ENCODE results near the gene AGPAT2. TPM values are rescaled to one million over a fixed set of nuclear protein-coding genes. Genes with fewer than 3 reads are reported as not detected.
"Not testable (repeated sequence)": the region's sequence is repeated elsewhere in the genome, so short reads cannot be mapped to it uniquely, and the experiment has no call there.

AGPAT2 gene
- total RNA-seq, 1 experiment from 2014 or later = 167 TPM

DNA sequence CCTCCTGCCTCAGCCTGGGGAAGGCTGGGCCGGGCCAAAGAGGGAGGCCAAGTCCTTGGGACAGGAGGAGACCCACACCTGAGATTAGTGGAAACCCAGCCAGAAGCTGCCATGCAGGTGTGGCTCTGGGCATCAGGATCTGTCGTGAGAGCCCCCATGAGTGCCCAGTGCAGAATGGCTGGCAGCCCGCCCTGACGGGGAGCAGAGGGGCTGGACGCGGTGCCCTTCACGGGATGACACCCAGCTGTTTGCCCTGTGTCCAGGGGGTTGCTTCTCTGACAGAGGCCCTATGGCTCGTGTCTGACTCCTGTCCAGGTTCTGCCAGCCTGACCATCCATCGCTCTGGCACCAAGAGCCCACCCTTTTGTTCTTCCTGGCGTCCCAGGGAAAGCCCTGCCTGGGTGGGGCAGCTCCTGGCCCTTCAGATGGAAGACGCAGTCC, 33.7 kb upstream of the AGPAT2 start:
- no peak for DNase-seq (ENCODE audit: low spot score)

DNA sequence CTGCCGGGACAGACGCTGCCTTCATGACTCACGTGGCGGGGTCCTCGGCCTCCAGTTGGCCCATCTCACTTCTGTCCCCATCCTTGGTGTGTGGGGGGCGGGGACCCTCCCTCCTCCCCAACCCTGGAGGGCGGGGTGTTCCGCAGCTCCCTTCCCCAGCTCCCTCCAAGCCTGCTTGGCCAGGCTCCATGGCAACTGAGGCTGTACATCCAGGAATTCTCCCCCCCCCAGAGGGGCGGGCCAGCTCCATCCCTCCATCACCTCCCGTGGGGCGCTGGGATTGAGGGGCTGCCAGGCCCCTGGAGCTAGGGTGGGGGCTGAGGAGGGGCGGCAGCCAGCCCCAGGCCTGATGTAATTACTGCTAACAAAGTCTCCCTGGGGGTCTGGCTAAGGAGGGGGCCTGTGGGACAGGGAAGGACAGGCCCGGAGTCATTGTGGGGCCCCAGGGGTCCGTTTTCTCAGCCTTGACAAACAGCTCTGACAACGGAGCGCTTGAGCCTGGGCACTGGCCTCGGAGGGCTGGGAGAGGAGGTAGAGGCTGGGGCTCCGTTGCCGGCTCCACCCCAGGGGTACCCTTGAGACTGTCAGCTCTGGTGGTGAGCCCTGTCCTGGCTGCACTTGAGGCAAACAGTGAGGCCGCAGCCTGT, 33.1 kb upstream of the AGPAT2 start:
- no peak for DNase-seq (ENCODE audit: low spot score)

DNA sequence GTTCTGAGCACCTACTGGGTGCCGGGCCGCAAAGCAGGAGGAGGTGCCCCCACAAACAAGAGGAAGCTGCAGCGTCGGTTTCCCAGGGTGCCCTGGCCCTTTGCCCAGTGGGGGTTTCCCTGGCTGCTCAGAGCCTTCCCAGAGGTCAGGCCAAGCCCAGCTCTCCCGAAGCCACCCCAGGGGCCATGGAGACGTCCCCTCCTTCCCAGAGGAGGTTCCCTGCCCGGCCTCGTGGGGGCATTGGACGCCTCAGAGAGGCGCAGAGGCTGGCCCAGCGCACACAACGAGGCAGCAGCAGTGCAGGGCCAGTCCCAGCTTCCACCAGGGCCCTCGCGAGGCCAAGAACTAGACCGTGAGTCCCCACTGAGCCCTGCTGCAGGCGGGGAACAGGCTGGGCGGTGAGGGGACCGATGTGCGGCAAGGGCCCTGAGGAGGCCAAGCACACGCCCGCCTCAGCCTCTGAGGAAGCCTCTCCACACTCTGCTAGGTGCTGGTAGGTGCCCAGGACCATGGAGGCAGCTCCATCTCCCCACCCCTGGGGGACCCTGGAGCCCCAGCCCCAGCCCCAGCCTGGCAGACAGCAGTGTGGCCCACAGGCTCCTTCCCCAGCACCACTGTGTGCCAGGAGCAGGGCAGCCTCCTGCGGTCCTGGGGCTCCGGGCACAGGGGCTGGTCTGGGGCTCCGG, 32.1 kb upstream of the AGPAT2 start:
- no peak for DNase-seq (ENCODE audit: low spot score)

DNA sequence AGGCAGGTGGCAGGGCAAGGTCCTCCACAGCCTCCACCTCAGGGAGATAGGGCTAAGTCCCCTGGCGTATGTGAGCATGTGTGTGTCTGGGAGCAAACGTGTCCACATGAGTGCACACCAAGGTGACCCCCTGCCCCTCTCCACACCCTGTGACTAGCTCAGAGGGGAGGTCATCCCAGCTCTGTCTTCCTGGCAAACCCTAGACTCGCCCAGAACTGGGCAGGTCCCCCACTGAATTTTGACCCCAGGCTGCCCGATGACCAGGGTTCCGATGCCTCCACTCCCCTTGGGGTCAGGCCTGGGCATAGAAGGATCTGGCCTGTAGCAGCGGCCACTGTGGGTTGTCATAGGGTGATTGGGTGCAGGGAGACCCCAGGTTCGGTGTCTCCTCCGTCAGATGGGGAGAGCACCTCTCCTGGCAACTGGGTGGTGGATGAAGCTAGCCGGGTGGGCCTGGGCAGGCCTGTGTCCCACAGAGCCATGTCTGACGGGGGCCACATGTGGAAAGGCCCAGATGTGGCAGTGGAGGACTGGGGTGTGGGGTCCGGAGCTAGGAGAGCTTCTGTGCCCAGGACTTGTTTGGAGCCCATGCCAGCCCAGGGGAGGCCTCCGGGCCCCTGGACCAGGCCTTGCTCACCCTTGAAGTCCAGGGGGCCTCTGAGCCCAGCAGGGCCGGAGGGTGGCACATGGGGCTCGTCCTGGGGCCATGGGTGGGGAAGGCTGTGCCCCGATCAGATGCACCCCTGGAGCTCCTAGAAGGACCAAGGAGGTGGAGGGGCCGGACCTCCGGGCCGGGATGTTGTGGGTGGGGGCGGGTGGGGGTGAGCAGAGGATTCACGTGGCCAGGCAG, 31.3 kb upstream of the AGPAT2 start:
- DNase-seq (ENCODE audit: low spot score) = no peak

DNA sequence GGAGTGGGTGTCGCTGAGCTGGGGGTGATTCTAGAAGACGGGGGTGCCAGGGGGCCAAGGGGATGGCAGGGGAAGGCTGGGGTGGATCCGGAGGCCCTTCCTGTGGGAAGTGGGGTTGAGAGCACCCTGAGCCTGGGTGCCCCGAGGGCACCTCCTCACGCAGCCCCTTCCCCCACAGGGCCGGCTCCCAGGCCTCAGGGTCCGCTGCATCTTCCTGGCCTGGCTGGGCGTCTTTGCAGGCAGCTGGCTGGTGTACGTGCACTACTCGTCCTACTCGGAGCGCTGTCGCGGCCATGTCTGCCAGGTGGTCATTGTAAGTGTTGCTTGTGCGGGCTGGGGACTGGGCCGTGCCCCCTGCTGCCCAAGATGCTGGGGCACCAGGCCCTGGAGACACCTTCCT, 30.1 kb upstream of the AGPAT2 start:
- DNase-seq (ENCODE audit: low spot score) = no peak

DNA sequence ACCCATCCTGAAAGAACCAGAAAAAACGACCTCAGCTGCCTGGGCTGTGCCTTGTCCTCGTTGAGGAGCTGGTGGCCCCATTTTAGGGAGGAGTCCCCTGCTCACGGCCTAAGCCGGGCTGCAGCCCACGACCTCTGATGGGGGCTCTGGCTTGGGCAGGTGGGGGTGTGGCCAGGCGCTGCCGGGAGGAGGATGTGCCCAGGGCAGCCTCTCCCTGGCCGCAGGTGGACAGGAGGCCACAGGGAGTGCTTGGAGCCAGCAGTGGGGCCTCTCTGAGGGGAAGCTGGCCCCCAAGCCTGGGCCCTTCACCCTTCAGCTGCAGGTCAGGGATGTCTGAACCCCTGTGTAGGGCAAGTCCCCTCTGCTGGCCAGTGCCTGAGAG, 27.6 kb upstream of the AGPAT2 start:
- no peak for DNase-seq (ENCODE audit: low spot score)

DNA sequence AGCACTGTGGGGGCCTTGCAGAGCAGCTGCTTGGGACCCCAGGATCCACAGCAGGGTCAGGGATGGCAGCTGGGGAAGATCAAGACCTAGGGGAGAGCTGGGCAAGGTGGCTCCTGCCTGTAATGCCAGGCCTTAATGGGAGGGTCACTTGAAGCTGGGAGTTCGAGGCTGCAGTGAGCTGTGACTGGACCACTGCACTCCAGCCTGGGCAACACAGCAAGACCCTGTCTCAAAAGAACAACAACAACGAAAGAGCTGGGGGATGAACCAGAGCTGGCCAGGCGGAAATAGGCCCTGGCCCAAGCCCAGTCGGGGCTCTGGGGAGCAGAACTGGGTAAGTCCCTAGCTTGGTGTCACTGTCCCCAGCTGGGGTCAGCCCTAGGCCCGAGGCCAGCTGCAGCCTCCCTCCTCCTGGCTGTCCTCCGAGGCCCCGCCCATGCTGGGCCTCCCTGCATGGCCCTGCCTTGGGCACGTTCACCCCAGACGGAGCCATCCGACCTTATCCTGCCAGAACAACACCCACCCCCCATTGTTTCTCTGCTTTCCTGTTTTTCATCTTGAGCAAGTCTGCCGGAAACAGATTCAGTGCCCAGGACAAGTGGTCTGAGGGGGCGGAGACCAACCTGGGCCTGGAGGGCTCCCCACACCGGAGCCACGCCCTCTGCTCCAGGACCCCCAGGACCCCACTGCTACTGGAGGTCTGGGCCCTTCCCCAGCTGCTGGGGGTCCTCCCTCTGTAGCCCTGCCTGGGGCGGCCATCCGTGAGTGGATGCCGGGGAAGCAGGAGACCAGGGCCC, 27.0 kb upstream of the AGPAT2 start:
- no peak for DNase-seq (ENCODE audit: low spot score)

DNA sequence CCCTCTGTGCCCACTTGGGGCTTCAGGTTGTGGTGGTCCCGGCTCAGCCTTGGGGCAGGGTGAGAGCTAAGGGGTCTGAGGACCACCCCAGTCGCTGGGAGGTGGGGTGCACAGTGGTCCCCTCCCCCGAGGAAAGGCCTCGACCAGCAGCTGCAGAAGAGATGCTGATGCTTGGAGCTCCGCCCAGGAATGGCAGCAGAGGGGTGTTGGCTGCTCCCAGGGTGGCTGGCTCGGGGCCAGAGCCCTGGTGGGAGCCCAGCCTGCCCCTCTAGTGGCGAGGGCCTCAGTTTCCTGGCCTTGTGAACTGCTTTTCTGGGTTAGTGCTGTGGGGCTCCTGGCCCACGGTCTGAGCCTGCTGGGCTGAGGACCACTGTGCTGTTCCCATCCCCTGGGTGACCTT, 26.3 kb upstream of the AGPAT2 start:
- no peak for DNase-seq (ENCODE audit: low spot score)

DNA sequence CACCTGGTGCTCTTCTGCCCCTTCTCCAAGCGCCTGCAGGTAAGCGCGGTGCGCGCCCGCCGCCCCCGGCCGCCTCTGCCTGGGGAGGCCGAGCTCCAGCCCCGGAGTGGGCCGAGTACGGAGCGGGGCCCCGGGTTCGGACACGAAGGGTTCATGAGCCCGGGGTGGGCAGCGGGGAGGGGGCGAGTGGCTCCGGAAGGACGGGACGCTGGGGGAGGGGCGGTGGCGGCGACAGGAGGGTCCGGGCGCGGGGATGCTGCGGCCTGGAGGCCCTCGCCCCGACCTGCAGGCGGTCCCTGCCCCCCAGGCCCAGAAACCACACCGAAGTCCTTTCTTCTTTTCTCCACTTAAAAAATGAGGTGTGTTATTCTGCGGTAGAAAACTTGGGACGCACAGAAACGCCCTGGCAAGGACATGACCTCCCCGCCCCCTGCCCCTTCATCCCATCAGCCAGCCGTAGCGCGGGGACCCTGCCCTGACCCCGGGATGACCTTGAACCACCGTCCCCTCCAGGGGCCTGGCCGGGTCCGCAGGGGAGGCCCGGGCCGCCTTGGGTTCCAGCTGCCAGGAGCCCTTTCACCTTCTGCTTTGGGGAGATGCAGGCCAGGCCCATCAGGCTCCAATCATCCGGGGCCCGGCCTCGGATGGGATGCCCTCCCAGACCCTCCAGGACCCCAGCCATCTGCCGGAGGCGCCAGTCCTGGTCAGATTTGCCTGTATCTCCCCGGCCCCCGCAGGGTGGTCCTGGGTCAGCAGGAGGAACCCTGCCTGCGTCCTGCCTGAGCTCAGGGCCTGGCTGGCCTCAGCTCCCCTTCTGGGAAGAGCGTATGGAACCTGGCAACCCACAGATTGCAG, 25.7 kb upstream of the AGPAT2 start:
- DNase-seq (ENCODE audit: low spot score) = no peak

DNA sequence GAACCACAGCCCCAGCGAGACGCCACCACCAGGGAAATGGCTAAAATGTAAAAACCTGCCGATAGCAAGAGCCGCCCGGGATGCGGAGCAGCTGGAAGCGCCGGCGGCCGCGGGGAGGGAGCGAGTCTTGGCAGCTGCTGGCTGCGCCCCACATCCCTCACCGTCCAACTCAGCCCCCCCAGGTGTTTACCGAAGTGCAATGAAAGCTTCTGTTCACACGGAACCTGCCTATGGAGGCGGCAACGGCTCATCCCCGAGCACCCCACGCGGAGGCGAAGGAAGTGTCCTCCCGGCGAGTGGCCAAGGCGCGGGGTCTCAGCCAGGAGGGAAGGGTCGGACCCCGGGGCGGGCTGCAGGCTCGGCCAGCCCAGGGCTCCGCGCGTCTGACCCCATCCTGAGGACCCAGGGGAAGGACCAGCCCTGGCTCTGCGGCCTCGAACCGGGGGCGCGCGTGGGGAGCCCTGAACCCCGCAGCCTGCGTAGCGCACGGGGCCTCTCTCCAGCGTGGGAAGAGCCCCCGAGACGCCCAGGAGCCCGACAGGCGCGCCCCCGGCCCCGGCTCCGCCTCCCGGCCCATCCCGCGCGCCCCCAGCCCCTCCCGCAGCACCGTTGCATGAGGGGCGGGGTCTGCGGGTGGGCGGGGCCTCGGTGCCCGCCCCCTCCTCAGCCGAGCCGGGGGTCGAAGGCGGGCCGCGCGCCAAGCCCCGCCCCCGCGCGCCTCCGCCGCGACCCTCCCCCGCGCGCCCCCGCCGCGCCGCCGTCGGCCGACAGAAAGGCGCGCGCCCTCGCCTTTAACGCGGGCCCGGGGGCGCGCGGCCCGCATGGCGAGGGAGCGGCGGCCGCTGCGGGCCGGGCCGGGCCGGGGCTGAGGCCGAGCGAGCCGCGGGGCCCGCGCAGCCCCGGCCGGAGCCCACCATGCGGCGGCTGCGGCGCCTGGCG, 24.8 kb upstream of the AGPAT2 start, which contains the start of gene DIPK1B:
TSS of gene DIPK1B (plus strand) at position 822 of the 939 bp plus-strand sequence. CDS start at position 916, 94 bp downstream.
- DNase-seq (ENCODE audit: low spot score) = no peak

DNA sequence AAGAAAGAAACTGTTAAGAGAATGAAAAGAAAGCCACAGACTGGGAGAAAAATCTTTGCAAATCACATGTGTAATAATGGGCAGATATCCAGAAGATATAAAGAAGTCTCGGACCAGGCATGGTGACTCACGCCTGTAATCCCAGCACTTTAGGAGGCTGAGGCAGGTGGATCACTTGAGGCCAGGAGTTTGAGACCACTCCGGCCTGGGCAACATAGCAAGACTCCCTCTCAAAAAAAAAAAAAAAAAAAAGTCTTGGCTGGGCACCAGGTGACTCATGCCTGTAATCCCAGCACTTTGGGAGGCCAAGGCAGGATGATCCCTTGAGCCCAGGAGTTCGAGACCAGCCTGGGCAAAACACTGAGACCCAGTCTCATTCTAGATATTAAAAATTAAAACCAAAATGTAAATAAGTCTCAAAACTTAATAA, 24.0 kb upstream of the AGPAT2 start:
- DNase-seq (ENCODE audit: low spot score) = not testable (repeated sequence)

DNA sequence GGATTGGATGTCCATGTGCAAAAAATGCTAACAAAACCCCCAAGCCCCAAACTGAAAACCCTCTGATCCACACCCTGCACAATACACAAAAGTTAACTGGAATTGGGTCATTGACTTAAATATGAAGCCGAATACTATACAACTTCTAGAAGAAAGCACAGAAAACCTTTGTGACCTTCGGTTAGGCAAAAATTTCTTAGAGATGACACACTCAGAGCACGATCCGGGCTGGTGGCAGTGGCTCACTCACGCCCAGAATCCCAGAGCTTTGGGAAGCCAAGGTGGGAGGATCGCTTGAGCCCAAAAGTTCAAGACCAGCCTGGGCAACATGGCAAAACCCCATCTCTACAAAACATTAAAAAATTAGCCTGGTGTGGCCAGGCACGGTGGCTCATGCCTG, 23.3 kb upstream of the AGPAT2 start:
- DNase-seq (ENCODE audit: low spot score) = no peak

DNA sequence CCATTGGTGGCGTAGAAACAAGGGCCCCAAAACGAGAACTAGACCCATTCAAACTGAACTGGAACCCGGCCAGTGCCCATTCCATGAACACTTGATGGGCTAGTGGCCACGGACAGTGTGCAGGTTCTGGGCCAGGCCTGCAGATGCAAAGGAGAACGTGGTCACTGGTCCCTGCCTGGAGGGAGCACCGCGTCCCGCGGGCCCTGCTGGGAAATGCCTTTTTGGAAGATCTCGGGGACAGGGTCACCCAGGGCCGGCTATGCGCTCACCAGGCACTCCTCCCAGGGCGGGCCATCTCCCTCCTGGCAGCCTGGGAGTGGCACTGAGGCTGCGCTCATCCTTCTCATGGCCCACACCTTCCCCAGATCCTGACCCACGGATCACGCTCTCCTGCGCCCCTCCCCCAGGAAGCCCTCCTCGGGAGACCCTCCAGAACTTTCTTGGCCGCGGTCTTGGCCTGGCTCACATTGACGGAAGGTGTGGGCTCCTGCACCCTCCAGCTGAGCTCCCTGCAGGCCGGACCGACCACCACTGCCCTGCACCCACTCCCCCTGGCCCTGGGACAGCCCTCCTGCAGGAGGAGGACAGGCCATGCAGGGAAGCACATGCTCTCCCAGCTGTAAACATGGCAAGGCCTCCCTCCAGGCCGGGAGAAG, 22.3 kb upstream of the AGPAT2 start:
- DNase-seq (ENCODE audit: low spot score) = no peak

DNA sequence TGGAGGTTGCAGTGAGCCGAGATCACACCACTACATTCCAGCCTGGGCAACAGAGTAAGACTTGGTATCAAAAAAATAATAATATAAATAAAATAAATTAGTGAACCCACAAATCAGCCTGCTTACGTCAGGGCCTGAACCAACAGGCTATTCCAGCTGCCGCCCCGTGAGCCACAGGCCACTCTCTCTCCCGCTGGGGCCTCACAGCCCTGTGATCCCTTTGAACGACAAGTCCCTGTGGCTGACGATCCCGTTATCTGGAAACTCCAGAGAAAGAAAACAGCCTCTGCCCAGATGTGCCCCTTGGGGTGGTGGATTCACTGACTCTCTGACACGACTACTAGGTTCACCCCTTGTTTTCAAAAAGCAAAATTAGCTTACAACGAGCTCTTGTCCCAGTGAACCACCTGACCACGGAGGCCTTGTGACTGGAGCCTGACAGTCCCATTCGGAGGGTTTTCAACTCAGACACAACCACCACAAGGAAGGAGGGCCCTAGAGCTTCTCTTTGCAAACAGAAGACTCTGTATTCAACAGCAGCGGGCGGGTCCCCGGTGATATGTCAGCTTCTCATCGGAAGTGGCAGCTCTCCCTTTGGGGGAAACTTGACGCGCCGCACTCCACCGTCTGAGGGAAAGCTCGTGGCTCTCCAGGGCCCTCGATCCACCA, 20.7 kb upstream of the AGPAT2 start:
- DNase-seq (ENCODE audit: low spot score) = no peak

DNA sequence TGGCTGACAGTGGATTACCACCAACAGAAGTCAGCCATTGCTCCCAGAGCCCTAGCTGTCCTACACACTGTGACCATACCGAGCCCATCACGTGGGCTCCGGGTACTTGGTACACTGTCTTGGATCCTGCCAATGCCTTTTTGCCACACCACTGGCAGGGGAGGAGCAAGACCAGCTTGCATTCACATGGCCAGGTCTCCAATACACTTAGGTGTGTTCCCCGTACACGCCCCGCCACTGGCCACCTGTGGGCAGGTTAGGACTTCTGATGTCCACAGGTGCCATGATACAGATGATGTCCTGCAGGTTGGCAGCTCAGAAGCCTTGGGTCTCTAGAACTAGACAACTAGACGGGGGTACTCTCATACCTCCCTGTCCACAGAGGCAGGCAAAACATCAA, 19.8 kb upstream of the AGPAT2 start:
- DNase-seq (ENCODE audit: low spot score) = no peak

DNA sequence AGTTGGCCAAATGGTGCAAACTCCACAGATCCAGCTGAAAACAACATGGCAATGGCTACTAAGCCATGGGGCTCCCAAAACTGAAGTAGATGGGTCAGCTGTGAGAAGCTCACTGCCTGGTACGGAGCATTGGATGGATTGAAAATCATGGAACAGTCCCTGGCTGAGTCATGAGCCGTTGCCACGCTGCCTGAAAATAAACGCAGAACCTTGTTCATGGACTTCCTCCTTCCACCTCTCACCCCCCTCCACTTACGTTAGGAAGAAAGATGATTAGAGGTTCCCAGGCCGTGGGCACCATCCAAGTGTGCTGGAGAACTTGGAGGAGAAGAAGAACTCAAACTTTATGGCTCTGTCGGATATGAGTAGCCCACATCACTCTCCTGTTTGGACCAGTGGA, 18.3 kb upstream of the AGPAT2 start:
- DNase-seq (ENCODE audit: low spot score) = peak; percentile 47

DNA sequence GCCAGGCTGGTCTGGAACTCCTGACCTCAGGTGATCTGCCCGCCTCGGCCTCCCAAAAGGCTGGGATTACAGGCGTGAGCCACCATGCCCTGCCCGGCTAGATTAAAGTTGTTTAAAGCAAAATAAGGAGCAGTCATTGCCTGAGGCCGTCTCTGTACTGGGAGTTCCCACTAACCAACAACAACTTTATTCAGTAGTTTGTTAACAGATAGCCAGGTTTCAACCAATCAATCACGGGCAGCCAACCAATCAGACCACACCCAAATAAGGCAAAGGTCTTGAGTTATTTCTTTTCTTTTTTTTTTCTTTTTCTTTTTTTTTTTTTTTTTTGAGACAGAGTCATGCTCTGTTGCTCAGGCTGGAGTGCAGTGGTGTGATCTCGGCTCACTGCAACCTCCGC, 17.5 kb upstream of the AGPAT2 start:
- DNase-seq (ENCODE audit: low spot score) = not testable (repeated sequence)

DNA sequence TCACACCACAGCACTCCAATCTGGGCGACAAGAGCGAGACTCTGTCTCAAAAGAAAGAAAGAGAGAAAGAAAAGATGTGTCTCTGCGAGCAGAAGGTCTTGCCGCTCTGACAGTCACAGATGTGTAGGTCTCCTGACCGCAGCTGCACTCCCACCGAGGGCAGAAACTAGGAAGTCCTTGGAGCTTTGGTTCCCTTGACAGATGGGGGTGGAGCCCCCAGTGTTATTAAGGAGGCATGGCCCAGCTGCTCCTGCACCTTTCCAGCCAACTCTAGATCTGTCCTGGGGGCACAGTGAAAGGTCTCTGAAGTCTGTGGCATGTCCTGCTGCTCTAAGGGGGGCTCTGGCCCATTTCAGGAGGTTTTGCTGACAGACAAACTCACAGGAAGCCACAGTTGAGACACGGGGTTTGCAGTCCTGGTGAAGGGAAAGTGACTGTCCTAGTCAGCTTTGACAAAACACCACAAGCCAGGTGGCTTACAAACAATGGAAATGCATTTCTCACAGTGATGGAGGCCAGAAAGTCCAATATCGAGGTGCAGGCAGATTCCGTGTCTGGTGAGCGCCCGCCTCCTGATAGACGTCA, 16.1 kb upstream of the AGPAT2 start:
- no peak for DNase-seq (ENCODE audit: low spot score)

All from HT-29 (cell line).